Activated CD8-positive, alpha-beta memory T cell treated with anti-CD3 and anti-CD28 coated beads, Interleukin-2, amount 50 U/mL, for 48 hours (primary cell): ENCODE data around the gene THSD4.
"Not testable (repeated sequence)": the region's sequence is repeated elsewhere in the genome, so short reads cannot be mapped to it uniquely, and the experiment has no call there.

Source experiments
- DNase-seq: peaks from one replicate; pipeline ENCODE4 v3.0.0-alpha.2; 2020

The THSD4 gene

GRCh38 chr15:71230303-71230702, 115.0 kb downstream of the THSD4 start:
- no peak for DNase-seq

GRCh38 chr15:71231758-71232157, 116.5 kb downstream of the THSD4 start:
- DNase-seq, result no peak

- DNase-seq, result no peak
Measured at GRCh38 chr15:71232411-71232810, 117.1 kb downstream of the THSD4 start.

GRCh38 chr15:71237456-71238188, 122.4 kb downstream of the THSD4 start:
- no peak for DNase-seq

DNA sequence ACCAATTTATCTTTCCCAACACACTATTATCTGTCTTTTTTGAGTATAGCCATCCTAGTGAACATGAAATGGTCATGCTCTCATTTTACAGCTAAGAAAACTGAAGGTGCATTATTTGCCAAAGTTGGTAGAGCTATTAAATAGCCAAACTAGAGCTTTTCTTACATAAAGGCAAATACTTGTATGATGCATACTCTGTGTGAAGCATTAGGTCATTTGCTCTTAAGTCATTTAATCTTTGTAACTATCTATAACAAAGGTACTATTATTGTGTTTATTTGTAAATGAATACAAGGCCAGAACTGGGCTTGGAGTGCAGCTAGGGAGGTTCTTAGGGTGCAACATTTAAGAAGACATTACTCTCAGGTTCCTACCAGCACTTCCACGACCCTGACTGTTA, 123.7 kb downstream of the THSD4 start:
- DNase-seq, result no peak

DNA sequence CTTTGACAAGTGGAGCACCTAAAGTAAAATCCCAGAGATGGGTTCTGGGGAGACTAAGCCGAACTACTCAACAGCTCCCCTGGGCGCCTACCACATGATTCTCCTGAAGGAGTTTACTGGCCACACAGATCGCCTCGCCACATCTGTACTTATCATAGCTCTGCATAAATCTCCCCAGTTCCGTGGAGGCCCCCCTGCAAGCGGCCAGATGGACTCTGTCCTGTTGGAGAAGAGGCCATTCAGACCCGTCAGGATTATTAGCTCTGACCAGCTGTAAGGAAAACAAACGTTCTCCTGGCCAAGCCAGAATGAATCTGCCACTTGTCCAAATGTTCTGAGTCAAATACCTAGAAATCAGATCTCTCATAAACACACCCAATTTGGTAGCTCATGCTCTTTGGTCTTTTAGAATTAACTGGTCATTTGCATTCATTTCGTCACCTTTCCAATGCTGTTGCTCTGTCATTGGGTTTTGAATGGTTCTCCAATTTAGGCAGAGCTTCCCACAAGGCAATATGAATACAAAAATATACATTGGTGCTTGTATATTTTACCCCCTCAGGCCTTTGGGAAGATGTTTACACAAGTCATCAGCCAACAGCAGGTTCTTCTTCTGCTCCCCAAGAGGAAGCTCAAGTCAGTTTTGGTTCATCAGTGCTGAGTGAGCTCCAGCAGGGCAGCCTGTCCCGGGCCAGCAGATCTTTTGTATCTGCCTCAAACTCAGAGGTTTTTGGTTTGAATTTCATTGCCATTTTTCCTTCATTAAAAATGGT, 124.5 kb downstream of the THSD4 start:
- no peak for DNase-seq

GRCh38 chr15:71242292-71242691, 127.0 kb downstream of the THSD4 start:
- DNase-seq, result no peak

GRCh38 chr15:71244250-71244649, 129.0 kb downstream of the THSD4 start:
- no peak for DNase-seq

DNA sequence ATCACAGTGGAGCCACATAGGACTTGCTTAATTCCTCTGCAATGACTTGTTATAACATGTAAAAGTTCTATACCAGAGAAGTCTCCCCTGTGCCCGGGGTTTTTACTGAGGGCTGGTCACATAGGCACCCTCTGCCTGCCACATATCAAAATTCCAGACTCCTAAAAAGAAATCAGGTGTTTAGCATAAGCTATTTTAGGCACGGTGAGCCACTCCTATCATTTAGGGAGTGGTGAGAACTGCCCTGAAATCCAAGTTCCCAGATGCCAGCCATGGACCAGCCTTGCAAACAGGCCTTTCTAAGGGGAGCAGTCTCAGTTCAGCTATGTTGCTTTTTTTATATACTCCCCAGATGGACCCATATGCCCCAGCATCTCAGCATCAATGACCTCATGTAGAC, 130.3 kb downstream of the THSD4 start:
- no peak for DNase-seq

- no peak for DNase-seq
Measured at GRCh38 chr15:71248386-71248785, 133.1 kb downstream of the THSD4 start.

DNA sequence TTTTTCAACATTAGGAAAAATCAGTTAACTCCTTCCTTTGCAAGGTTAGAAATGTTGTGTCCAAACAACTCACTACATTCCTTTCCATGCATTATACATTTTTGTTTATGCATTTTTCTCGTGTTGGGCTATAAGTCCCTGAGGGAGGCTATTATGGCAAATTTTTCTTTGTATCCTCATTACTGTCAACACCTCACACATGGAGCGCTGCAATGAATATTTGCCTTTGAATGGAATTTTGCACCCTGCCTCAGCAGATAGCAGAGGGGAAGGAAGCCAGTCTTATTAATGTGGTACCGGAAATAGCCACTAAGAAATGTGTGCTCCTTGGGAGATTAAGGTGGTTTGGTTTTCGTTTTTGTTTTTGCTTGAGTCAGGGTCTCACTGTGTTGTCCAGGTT, 134.7 kb downstream of the THSD4 start:
- DNase-seq, result no peak

DNA sequence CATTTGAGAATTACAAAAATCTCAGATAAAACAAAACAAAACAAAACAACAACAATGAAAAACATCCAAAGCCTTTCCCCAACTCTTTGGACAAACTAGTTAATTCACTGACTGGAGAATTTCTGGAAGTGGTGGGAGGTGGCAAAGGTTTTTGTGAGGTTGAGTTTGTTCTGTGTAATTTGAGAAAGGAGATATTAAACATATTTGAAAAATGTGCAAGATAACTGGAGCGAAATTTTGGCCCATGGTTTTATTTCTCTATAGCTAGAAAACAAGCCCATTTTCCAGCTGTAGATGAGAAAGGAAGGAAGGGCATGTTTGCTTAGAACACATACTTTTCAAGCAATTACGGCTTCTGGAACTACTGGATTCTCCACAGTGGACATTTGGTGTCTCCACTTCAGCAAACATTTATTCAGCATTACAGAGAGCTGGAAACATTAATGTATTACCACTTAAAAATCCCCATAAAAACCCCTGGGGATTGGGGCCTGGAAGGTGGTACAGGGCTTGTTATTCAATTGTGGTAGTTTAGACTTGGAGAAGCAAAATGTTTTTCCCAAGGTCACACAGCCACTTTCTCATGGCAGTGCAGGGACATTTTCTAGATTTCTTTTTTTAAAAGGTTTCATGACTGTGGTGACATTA, 135.8 kb downstream of the THSD4 start:
- no peak for DNase-seq

DNA sequence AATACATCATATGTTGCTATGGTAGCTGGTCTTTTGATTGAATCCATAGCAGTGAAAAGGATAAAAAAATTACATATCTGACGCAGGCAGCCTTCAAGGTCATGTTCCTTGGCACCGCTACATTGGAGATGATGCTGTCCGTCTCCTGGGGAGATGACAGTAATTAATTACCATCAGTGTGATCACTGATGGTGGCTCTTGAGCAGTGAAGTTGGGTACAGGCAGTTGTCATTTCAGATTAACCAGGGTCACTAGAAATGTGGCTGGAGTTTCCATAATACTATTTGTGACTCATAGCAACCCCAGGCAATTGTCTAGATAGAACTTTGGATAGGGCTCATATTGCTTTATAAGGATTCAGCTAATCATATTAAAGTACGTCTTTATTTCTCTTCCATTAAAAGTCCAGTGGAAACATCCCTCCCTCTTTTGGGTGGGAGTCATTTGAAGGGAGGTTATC, 136.3 kb downstream of the THSD4 start:
- DNase-seq, result no peak

GRCh38 chr15:71252044-71252739, 136.9 kb downstream of the THSD4 start:
- DNase-seq, result no peak

DNA sequence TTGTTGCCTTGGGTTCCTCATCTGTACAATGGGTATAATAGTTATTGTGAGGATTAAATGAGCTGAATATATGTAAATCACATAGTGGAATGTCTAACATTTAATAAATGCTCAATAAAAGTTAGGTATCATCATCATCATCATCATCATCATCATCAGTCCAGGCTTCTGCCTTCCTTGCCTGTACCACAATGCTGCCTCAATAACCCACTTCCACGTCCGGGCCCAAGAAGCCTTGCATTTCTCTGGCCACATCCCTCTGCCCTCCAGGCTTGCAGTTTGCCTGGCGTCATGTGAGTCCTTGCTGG, 137.4 kb downstream of the THSD4 start:
- DNase-seq, result no peak

DNA sequence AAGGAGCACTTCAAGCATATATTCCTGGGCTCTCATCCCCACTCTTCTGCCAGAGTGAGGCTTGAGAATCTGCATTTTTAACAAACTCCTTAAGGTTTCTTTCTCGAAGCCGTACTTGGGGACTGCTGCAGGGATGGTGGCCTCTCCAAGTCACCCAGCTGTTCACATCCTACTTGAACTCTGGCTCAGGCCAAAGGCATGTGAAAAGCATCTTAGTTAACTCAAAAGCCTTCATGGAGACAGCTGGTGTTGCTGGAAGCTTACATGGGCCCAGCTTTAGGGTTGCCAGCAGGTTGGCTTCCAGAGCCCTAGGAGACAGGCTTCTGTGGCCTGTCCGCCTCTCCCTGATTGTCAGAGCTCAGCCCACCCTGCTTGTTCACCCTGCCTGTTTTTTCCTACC, 139.2 kb downstream of the THSD4 start:
- no peak for DNase-seq

DNA sequence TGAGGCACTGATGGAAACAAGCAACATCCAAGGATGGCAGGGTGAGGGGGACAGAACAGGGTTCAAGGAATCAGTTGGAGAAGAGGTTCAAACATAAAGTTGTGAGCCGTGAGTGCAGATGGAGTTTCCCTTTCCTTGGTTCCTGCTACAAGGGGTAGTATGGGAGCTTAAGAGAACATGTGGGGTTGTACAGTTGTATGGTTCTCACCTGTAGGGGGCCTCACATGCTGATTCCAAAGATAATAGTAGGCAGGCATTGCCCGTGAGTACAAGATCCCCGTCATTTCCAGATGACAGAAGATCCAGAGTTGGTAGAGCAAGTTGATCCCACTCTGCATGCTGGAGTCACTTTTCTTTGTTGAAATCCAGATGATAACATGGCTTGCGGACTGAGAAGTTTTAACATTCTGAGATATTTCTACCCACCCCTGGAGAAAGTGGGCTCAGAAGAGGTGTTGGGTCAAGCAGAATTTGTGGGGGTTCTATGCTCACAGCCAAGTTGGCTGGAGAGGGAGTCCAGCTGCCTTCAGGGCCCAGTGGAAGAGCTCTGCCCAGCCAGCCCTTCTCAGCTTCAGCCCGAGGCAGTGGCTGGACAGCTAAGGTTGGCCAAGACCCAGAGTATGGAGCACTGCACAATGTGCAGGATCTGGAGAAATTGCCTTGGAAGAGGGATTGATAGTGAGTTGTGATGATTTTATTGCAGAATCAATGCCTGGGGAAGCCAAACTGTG, 141.8 kb downstream of the THSD4 start:
- no peak for DNase-seq

DNA sequence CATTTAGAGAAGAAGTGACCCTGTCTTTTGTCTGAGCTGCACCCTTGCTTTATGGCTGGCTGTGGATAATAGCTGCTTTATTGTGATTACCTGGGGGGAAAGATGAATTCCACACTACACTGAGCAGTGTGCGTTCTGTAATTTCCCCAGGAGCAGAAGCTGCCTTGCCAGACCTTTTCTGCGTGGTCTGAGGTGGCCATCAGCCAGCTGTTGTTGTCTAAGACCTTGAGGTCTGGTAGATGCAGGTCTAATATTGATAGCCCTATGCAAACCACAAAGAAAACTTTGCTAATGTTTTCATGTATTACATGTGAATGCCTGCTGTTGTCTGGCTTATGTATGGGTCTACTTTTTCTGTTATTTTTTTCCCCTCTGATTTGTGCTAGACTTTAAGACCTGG, 144.6 kb downstream of the THSD4 start:
- no peak for DNase-seq

DNA sequence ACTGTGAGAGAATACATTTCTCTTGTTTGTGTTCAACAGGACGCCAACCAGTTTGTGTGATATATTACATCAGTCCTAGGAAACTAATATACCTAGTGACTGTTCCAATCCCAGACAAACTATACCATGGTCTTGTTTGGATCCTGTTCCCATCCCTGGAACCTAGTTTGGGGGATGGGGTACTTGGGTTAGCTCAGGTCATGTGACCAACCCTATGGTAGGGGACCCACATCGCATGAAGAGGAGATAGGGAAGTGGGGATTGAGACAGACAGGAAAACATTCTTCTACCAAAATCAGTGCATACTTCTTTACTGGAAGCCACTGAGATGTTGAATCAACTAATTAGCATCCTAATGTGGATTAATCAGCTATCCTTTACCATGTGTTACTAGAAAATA, 146.1 kb downstream of the THSD4 start:
- no peak for DNase-seq

GRCh38 chr15:71261909-71262308, 146.6 kb downstream of the THSD4 start:
- no peak for DNase-seq

DNA sequence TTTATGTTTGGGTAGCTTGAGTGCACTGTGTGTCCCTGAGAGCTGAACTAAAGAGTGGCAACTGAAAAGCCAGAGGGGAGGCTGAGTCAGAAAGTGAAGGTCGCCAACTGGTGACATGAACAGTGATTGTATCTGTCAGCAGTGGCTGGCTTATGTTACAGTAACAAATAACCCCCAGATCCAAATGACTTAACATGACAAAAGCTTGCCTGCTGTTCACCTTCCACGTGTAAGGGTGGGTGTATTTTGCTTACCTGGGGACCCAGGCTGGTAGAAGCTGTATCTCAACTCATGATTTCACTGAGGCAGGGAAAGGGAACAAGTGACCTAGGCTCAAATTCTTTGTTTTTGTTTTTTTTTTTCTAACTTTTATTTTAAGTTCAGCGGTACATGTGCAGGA, 147.3 kb downstream of the THSD4 start:
- DNase-seq, result no peak

- DNase-seq, result not testable (repeated sequence)
Measured at GRCh38 chr15:71265606-71266005, 150.3 kb downstream of the THSD4 start.

- no peak for DNase-seq
Measured at GRCh38 chr15:71271327-71271726, 156.1 kb downstream of the THSD4 start.
